Mucosa of descending colon (tissue), 3 donors: ENCODE data around the gene ADIPOR1. TPM values are rescaled to one million over a fixed set of nuclear protein-coding genes. Genes with fewer than 3 reads are reported as not detected.
"Not testable (repeated sequence)": the region's sequence is repeated elsewhere in the genome, so short reads cannot be mapped to it uniquely, and the experiment has no call there.

Source experiments
- ATAC-seq: fragments of 200-7000 bp; cut with Tn5 transposase; one replicate; pipeline ENCODE4 v1.9.1; 2020; ENCODE audit warnings: mild to moderate bottlenecking, moderate library complexity
- DNase-seq, 3 donors: peaks; one replicate each; pipeline ENCODE4 v3.0.0-alpha.2; 2020
- H3K36me3 ChIP-seq: fragments of 200-600 bp; one replicate; pipeline ENCODE4 v1.8.0; 2021; ENCODE audit warnings: low read depth, mild to moderate bottlenecking
- H3K4me1 ChIP-seq: fragments of 200-600 bp; one replicate; pipeline ENCODE4 v1.8.0; 2021; ENCODE audit warnings: low read depth, mild to moderate bottlenecking
- H3K4me3 ChIP-seq: fragments of 200-600 bp; one replicate; pipeline ENCODE4 v1.8.0; 2021; ENCODE audit warnings: mild to moderate bottlenecking
- H3K9me3 ChIP-seq: fragments of 200-600 bp; one replicate; pipeline ENCODE4 v1.8.0; 2021; ENCODE audit warnings: mild to moderate bottlenecking
- CTCF ChIP-seq: fragments of 200-600 bp; IDR thresholded peaks from one replicate; pipeline ENCODE4 v1.8.0; 2022; ENCODE audit warnings: antibody characterized with exemption, mild to moderate bottlenecking
- intact Hi-C, 2 donors: fragments of 100-400 bp; cut with DNase I in 1 of 2; cut with micrococcal nuclease in 1 of 2; formaldehyde crosslinking; loops; one replicate each; pipeline versions ENCODE4 v1.11.0 to v1.11.1; 2022; cut with DNase I, micrococcal nuclease
- total RNA-seq, 3 donors: library from RNA; stranded (reverse); fragmentation: NEBNext Ultra II Directional in 2 of 3; extraction: Animal tissue kit (Norgen Biotek cat#: 25700) in 2 of 3; gene quantifications; one replicate each; pipeline versions ENCODE4 v1.2.1 to v1.2.4, GENCODE V29; 2021 to 2023
- donor health status: DM: no; HTN: no; CAD: no; lungs with moderate emphysema.
- donor health status: DM: no; HTN: no; CAD: no.
- donor health status: DM: no; HTN: yes; CAD: no.

The ADIPOR1 gene
- total RNA-seq, 3 donors from 2014 or later: 61.6 to 78.4 (median 65.8) TPM

GRCh38 chr1:202909494-202909893, 48.6 kb downstream of the ADIPOR1 start:
- intact Hi-C loops: no loop called here
- peaks cover 6% of the 10 kb centered on the region for H3K36me3 ChIP-seq
- no peaks in the 10 kb centered on the region for H3K9me3 ChIP-seq
- H3K4me1 ChIP-seq: no peaks in the 10 kb centered on the region
- no peak overlapping the region for H3K4me3 ChIP-seq
- no peak for DNase-seq
- ATAC-seq: peak; percentile 47
- TF ChIP-seq CTCF: no peak

GRCh38 chr1:202908998-202909397, 49.1 kb downstream of the ADIPOR1 start:
- Histone ChIP-seq H3K4me3 (no peak overlapping the region), H3K9me3 (no peaks in the 10 kb centered on the region), H3K36me3 (peaks cover 6% of the 10 kb centered on the region), H3K4me1 (no peaks in the 10 kb centered on the region)
- no peak for TF ChIP-seq CTCF
- intact Hi-C loops: no loop called here
- ATAC-seq: no peak
- no peak for DNase-seq

GRCh38 chr1:202905331-202905730, 52.8 kb downstream of the ADIPOR1 start:
- no peak for TF ChIP-seq CTCF
- DNase-seq (no peak), ATAC-seq (no peak)
- Histone ChIP-seq H3K9me3 (no peaks in the 10 kb centered on the region), H3K4me3 (no peak overlapping the region), H3K4me1 (no peaks in the 10 kb centered on the region), H3K36me3 (peaks cover 6% of the 10 kb centered on the region)
- intact Hi-C loops: no loop called here

GRCh38 chr1:202903808-202904207, 54.3 kb downstream of the ADIPOR1 start:
- H3K36me3 ChIP-seq, DNase-seq, H3K4me1 ChIP-seq, H3K4me3 ChIP-seq, H3K9me3 ChIP-seq, intact Hi-C loops, ATAC-seq: not testable (repeated sequence)

- no peak for TF ChIP-seq CTCF
- H3K36me3 ChIP-seq: no peaks in the 10 kb centered on the region
- no peak for ATAC-seq
- no peaks in the 10 kb centered on the region for H3K4me1 ChIP-seq
- no peak for DNase-seq
- no peak overlapping the region for H3K4me3 ChIP-seq
- intact Hi-C loops: no loop called here
- no peaks in the 10 kb centered on the region for H3K9me3 ChIP-seq
Observed at GRCh38 chr1:202901555-202901954, 56.6 kb downstream of the ADIPOR1 start.

GRCh38 chr1:202892501-202892900, 65.6 kb downstream of the ADIPOR1 start:
- intact Hi-C loops: no loop called here
- H3K36me3 ChIP-seq: peaks cover 7% of the 10 kb centered on the region
- no peak for DNase-seq
- no peak for TF ChIP-seq CTCF
- H3K4me3 ChIP-seq: no peak overlapping the region
- ATAC-seq: no peak
- H3K9me3 ChIP-seq: no peaks in the 10 kb centered on the region
- H3K4me1 ChIP-seq: peaks cover 11% of the 10 kb centered on the region

Other genes with a start within 250 kb of the ADIPOR1 start
- gene SYT2, start 247.9 kb downstream of the ADIPOR1 start, total RNA-seq: under 1 TPM in 2 of 3 donors, not detected in 1; 0.16 to 0.43 TPM
- gene KDM5B, start 149.9 kb downstream of the ADIPOR1 start, total RNA-seq: 10 to 100 TPM; 64.7 to 92.7 (median 68.1) TPM
- gene PCAT6, start 147.4 kb downstream of the ADIPOR1 start, total RNA-seq: 1 to 10 TPM in 2 of 3 donors, under 1 TPM in 1; 0.69 to 1.3 (median 1.0) TPM
- 10 to 100 TPM; 11.7 to 14.7 (median 11.9) TPM for gene RABIF, start 69.2 kb downstream of the ADIPOR1 start, total RNA-seq
- gene KLHL12, start 31.1 kb downstream of the ADIPOR1 start, total RNA-seq: 10 to 100 TPM; 26.4 to 33.4 (median 28.2) TPM
- 10 to 100 TPM; 22.6 to 44.8 (median 28.4) TPM for gene CYB5R1, start 8.9 kb upstream of the ADIPOR1 start, total RNA-seq
- gene TMEM183A, start 49.1 kb upstream of the ADIPOR1 start, total RNA-seq: 100 to 1,000 TPM in 1 of 3 donors, 10 to 100 TPM in 2; 73.9 to 108 (median 93.2) TPM
- 1 to 10 TPM in 1 of 3 donors, under 1 TPM in 2; 0.43 to 4.0 (median 0.60) TPM for gene PPFIA4, start 68.2 kb upstream of the ADIPOR1 start, total RNA-seq
- not detected for gene MYOG, start 127.7 kb upstream of the ADIPOR1 start, total RNA-seq
- gene ADORA1, start 169.4 kb upstream of the ADIPOR1 start, total RNA-seq: 1 to 10 TPM in 1 of 3 donors, under 1 TPM in 2; 0.53 to 1.3 (median 0.78) TPM
- not detected for gene MYBPH, start 217.5 kb upstream of the ADIPOR1 start, total RNA-seq
- gene CHI3L1, start 228.4 kb upstream of the ADIPOR1 start, total RNA-seq: 10 to 100 TPM in 1 of 3 donors, 1 to 10 TPM in 1, under 1 TPM in 1; 0.58 to 10.8 (median 1.8) TPM